HG03045 (cell line): ENCODE measurements around the gene IGSF9.
A peak's percentile ranks its signal among the peaks of the same experiment; 100 is the strongest.

Source experiments
- ATAC-seq: cut with Tn5 transposase; IDR thresholded peaks from one replicate; pipeline ENCODE4 v1.9.1; 2021; ENCODE audit warnings: mild to moderate bottlenecking, moderate library complexity; ENCODE audit not compliant: unreplicated experiment

The IGSF9 gene

DNA sequence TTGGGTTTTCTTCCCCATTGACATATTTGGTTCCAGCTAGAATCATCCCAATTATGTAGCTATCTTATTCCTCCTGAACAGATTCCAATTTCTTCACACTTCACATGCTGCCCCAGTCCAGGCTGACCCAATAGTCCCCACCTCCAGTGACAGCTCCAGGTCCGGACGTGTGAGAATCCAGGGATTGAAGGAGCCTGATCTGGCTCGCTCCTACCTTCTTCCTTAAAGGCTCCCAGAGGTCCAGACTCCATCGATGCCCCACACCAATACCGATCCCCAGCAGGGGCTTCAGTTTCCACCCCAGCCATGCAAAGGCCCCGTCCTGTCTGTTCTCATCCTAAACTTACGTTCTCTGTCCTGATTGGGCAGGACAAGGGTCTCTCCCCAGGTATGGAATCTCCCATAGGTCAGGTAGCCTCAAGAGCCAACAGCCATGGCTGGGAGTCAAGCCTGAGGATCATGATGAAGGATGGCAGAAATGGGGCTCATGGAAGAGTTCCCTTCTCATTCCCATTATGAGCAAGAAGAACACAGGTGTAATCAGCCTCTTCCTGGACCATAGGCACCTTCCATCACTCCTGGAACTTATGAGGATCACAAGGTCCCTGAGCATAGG is 29.0 kb upstream of the IGSF9 start:
- ATAC-seq = no peak

DNA sequence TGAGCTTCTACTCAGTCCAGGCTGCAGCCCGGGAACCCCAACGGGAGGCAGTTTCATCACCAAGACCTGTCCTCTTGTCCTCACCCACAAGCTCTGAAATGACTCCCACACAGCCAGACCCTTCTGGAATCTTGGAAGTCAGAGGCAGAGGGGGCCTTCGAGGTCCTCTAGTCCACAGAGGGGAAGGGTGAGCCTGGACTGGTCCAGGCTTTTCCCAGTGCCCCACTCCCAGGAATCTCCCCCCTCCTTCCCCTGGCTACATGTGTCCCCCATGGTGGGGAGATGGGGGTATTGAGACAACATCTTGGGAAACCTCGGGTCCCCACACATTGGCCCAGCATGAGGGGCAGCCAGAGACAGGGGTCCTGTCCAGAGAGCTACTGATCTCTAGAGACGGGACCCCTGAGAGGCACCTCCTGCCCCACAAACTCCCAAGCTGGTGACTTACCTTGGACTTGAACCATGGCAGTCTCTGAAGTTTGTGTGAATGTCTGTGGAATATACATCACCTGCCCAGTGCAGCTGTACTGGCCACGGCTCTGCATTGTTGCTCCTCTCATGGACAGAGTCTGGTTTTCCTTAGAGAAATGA is 28.0 kb upstream of the IGSF9 start:
- no peak for ATAC-seq

DNA sequence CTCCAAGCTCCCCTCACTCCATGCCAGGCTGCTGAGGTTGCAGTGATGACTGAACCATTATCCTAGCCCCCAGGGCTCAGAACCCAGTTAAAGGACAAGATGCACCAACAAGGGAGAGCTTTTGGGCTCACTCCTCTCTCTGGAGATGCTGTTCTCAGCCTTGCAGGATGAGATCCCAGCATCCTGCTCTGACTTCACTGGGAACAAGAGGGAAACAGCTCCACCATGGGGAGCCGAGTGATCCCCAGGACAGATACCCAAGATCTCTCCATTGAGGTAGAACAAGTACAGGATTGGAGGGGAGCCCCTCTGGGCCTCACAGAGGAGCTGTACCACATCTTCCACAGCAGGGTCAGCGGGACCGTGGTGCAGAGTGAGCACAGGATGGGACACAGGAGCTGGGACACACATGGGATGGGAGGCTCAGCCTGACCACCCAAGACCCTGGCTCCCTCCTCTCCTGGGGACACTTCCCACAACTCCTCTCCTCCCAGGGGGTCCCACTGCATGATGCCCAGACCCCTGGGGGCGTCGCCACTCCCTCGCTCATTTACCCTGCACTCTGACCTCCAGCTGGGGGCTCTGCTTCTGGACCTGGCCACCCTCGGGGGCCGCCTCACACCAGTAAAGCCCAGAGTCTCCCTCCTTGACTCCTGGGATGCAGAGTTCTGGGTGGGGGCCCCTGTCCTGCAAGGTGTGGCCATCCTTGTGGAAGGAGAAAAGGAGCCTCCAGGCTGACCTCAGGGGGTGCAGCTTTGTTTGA is 27.2 kb upstream of the IGSF9 start:
- no peak for ATAC-seq

DNA sequence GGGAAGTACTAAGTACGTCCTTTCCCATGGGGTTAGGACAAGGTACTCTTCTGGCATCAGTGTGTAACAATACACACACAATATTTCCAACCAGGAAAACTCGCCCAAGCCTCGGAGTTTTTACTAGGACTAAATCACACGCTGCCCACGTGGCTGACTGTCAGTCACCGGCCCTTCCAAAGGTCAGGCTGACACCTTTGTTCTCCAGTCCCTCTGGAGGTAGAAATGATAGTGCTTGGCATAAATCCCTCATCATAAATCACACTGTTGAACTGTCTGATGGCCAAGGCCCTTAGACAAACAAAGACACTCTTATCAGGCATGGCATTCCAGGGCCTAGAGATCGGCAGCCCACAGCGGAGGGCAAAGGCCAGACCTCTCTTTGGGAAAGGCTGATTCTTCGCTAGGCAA is 25.5 kb upstream of the IGSF9 start:
- ATAC-seq = no peak

DNA sequence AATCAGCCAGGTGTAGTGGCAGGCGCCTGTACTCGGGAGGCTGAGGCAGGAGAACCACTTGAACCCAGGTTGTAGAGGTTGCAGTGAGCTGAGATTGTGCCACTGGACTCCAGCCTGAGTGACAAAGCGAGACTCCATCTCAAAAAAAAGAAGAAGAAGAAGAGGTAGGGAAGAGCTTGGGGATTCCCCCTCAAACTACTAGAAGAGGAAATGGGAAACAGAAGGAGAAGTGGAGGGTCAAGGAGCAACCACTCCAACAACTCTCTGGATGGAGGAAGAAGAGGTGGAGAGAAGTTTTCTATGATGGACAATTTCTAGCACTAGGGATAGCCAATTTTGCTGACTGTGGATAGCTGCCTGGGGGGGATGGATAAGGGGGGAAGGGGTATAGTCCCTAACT is 23.5 kb upstream of the IGSF9 start:
- ATAC-seq = no peak

DNA sequence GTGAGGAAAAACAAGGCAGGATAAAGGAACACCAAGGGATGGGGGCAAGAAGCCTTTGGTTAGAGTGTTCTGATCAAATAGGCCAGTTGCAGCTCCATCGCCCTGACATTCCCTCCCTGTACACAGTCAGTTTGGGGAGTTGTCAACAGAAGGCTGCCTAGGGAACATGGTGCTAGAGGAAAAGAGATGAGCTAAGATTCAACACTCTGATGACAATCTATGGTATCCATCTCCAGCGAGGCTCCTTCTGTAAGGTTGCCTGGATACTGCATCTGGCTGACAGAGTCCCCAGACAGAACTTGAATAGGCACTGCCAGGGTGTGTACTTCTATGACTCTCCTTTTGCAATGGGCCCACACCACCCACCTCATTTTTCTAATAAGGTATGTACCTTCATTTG is 19.9 kb upstream of the IGSF9 start:
- ATAC-seq = no peak

DNA sequence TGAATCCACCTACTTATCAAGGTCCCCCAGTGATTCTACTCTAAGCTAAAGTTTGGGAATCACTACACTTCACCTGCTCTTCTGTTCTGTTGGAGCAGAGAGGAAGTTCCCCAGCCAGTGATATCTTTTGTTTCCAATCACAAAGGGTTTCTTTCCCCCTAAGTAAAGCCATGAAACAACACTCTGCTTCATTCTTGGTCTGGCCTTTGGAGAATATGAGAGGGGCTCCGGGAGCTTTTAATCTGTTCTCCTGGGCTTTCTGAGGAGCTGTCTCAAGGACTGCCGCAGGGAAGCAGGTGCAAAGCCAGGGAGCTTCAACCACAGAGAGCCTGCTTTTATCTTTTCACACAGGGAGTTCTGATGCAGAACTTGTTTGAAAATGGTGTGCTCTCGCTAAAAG is 18.7 kb upstream of the IGSF9 start:
- ATAC-seq = no peak

DNA sequence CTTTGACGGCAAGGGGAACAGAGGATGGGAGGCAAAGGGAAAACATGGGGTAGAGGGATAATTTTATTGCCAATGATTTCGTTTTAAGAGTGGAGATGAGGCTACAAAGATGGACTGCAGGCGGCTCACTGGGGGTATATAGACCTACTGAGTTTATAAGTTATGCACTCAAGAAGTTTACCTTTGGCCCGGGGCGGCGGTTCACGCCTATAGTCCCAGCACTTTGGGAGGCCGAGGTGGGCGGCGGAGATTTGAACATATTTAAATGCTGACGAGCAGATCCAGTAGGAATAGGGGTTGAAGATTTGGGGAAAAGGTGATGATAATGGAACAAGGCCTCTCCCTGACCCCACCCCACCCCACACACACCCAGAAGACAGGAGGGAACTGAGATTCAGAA is 16.8 kb upstream of the IGSF9 start:
- no peak for ATAC-seq

DNA sequence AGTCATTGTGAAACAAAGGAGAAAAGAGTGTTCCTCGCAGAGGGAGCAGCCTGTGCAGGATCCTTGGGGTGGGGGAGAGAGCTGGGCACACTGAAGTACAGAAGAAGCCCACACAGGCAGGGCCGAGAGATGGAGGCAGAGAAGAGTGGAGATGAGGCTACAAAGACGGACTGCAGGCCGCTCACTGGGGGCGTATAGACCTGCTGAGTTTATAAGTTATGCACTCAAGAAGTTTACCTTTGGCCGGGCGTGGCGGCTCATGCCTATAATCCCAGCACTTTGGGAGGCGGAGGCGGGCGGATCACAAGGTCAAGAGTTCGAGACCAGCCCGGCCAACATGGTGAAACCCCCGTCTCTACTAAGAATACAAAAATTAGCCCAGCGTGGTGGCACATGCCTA is 16.2 kb upstream of the IGSF9 start:
- ATAC-seq = no peak

DNA sequence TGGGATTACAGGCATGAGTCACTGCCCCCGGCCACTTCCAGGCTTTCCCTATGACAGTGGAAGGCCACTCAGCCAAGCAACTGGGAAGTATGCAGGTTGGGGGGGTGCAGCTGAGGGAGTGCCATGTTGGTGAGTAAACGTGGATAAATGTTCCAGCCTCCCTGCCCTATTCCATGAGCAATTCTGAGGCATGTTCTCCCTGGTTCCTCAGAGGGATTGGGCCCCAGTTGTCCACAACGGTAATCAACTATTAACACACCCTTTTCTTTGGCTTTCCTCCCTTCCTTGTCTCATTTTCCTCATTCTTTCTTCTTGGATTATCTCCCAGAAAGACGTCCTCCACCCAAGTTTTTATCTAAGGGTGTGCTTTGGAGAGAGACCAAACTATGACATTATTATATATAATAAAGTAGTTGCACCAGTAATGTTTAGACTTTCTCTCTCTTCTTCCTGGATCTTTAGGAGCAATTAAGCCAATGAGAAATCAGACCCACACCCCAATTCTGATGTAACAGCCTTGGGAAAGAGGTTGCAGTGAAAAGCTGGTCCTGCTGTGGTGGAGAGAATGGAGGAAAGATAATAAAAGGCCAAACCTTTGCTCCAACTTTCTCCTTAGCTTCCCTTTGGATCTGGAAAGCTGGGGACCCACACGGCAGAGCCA is 15.4 kb upstream of the IGSF9 start:
- no peak for ATAC-seq

DNA sequence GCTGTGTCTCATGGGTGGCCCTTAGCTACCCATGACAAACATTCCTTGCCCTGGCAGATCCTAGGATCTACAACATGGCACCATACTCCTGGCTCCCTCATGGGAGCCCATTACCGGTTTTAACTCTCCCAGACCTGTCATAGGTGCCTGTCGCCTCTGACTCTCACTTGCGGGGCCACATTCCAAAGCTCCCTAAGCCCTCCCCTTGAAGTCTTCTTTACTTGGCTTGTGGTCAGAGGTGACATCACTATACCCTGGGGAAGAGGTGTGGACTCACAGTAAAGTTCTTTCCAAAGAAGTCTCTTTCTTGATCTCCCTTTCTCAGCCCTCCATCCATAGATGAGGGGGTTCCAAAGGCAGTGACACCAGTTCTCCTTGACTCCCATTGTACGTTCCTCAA is 14.0 kb upstream of the IGSF9 start:
- peak; percentile 7 for ATAC-seq

DNA sequence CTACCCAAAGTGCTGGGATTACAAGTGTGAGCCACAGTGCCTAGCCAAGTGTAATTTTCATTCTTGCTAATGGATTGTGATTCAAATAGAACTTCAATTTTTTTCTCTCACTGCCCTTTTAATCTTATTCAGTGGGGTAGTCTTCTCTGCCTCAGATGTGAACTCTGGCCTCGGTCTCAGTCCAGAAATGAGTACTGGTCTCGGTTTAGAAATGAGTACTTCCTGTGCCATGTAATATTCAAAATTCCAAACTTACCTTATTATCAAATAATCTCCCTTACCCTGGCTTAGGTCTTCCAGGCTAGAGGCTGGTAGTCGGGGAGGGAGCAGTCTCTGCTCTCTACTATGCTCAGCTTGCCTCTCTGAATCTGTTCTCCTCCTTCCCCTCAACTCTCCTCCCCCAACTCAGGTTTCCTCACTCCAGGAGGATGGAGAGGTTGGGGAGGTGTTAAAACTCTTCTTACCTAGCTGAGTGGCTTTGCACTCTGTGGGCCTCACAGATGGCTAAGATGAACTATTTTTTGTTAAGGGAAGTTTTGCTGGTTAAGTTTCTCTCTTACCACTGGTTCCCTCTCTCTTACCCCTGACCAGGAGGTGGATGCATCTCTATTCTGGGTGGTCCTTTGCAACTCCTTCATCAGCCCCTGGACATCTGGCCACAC is 13.4 kb upstream of the IGSF9 start:
- peak; percentile 64 for ATAC-seq

DNA sequence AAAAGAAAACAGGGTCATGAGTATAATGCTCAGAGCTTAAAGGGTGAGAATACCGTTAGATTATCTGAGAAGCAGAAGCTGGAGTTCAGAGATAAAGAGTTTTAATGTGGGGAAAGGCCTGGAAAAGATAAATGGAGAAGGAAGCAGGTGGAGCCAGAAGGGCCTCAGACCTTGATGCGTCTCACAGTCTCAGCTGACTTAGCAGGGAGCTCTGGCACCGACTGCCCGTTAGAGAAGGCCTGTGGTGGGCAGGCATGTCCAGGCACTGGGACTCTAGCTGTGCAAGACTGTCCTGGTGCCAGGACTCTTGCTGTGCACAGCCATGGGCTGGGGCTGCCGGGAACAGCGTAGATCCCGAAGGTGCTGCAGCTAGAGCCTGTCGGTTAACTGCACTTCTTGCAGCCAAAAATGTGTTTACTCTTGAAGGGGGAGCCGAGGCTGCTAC is 12.4 kb upstream of the IGSF9 start:
- no peak for ATAC-seq

DNA sequence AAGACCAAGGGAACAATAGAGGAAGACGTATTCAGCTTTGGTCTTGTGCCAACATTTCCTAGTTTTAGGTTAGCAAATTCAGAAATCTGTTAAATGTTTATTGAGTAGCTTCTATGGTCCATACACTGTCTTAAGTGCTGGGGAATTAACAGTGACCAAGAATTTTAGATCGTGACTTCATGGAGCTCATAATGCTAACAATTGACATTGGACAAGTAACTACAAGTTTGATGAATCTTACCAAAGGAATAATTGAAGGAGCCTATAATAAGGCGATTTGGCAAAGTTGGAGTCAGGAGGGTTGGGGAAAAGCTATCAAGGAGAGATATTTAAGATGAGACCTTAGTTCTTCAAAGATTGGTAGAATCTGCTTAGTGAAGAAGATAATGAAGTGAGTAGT is 10.0 kb upstream of the IGSF9 start:
- no peak for ATAC-seq

DNA sequence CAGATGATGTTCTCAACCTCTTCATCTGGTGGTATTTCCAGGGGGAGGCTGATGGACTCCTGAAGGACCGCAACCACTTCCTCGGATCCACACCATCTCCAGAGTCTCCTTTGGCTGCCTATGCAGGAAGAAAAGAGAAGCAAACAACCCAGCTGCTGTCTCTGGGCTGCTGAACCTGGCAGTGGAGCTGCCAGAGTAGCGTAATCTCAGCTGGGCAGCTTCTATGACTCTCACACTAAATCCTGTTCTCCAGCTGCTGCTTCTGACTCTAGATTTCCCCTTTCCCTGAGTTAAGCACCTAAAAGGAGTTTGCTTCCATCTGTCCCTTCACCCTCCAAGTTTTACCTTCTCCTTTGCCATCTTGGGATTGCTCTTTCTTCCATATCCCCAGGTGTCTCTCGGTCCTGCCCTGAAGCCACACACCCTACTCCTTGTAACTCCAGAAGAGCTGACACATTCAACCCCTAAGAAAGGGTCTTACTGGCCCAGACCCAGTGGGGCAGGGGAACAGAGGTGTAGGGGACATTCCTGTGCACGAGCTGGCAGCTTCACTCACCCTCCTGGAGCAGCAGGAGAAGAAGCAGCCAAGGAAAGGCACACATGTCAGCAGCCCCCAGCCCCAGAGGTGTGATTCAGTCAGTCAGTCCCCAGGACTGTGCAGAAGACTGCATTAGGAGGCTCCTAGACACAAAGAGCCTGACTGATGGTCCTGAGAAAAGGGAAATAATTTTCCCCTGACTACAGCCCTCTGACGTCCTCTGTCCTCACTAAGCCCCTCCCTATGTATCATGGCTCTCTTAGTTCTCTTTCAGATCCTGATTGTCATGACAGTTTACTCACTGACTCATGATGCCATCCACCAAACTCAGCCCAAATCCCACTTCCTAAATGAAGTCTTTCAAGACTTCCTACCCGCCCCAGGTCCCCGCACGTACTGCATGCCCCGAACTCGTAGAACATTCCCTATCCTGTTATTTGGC is 8.4 kb upstream of the IGSF9 start, which contains the start of gene SLAMF9:
Gene SLAMF9 (minus strand): TSS at position 702 of the 980 bp plus-strand sequence. CDS start 100 bp downstream, at position 602.
- no peak for ATAC-seq

DNA sequence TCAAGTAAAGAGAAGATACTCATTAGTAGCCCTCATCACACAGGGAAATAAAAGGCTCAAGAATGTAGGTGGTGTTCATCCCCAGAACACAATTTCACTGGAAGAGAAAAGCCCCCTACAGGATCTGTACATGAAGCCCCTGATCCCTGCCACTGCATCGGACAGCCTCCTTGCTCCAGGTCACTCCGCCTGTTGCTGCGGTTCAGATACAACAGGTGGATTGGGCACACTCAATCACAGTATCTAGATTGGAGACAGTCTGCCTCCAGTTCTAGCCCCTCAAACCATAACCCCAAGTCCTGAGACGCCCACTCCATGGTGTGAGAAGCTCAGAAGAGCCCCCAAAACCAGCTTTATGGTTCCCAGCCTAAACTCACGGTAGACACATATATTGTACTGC is 7.5 kb upstream of the IGSF9 start:
- ATAC-seq = no peak

DNA sequence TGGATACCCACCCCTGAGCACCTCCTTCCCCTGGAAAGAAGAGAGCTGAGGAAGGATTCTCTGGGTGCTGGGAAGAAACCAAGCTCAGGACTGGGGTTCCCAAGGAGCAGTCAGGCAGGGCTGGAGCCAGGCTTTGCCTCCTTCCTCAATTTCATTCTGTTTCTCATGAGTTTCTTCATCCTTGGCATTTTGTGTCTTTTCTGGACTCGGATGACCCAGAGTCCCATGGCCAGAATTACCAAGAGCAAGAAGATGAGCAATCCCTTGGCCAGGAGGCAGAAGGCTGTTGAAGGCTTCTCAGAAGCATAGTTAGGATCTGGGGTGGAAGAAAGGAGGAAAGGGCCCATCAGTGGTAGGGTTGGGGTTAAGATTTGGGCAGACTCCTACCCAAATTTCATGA is 6.1 kb upstream of the IGSF9 start:
- ATAC-seq = no peak

DNA sequence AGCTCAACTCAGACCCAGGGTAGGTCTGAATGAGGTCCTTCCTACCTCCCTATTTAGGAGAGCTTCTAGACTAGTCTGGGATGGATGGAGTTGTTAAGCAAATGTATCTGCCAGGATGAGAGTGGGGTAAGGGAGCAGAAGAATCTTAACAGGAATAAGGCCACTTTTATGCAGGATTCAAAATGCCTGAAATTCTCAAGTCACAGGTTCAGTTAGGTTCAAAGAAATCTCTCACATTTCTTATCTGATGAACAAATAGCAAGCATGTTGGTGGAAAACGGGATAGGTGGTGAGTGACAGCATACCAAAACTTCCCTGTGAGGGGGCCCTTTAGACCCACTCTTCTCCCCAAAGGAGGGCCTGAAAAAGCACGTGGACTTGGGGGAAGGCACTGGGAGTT is 5.6 kb upstream of the IGSF9 start:
- no peak for ATAC-seq

DNA sequence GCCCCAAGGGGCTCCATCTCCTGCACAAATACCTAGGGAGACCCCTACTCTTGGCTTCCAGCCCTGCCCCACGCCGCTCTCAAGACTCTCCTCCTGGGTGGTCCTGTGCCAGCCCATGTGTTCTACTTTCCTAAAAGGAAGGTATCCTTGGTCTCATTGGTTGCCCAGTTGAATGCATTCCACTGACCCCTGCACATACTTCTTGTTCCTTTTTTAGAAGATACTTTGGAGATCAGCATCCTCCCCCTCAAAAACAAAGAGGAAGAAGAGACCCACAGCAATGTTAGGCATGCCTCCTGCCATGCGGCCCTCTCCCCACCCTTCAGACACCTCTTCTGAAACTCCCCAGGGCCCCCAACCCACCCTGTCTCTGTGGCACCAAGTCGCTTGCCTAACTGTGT is 4.6 kb upstream of the IGSF9 start:
- ATAC-seq = no peak

DNA sequence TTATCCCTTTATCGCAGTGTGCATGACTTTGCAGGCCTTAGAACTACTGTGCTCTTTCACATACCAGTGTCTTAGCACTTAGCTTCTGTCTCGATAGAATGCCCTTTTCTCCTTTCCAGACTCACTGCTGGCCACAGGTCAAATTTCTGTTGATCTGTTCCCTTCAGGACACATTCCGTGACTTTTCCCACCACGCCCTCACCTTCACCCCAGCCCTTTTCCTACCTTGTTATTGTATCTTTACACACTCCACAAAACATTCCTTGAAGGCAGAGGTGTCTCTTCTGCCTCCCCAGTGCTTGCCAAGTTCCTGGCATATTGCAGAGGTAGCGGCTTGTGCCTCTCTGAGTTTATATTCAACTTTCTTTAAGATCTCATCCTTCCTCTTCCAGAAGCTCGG is 3.7 kb upstream of the IGSF9 start:
- no peak for ATAC-seq
